Tibial nerve (tissue), 4 donors: Measurements from ENCODE around the gene CLCN1.

Experiments used
- EP300 ChIP-seq, 2 donors: sonication (generic); formaldehyde crosslinking; IDR thresholded peaks; one replicate each; pipeline ENCODE4 v1.6.1; 2017; ENCODE audit warnings: antibody characterized with exemption in 2 of 2, mild to moderate bottlenecking in 1 of 2
- POLR2A ChIP-seq, 2 donors: fragments of 450-650 bp; IDR thresholded peaks; one replicate each; pipeline ENCODE4 v1.6.1; 2017; ENCODE audit warnings: antibody characterized with exemption in 2 of 2, mild to moderate bottlenecking in 2 of 2, moderate library complexity in 2 of 2
- TF ChIP-seq, protein P1 (sequence below), 5 experiments: fragments of 200-600 bp in 3 of 5; fragments of 450-650 bp in 2 of 5; sonication (generic) in 3 of 5; IDR thresholded peaks; one replicate each; pipeline ENCODE4 v1.5.1; 2016 to 2019; ENCODE audit warnings: antibody characterized with exemption in 5 of 5, mild to moderate bottlenecking in 3 of 5, moderate library complexity in 2 of 5

DNA sequence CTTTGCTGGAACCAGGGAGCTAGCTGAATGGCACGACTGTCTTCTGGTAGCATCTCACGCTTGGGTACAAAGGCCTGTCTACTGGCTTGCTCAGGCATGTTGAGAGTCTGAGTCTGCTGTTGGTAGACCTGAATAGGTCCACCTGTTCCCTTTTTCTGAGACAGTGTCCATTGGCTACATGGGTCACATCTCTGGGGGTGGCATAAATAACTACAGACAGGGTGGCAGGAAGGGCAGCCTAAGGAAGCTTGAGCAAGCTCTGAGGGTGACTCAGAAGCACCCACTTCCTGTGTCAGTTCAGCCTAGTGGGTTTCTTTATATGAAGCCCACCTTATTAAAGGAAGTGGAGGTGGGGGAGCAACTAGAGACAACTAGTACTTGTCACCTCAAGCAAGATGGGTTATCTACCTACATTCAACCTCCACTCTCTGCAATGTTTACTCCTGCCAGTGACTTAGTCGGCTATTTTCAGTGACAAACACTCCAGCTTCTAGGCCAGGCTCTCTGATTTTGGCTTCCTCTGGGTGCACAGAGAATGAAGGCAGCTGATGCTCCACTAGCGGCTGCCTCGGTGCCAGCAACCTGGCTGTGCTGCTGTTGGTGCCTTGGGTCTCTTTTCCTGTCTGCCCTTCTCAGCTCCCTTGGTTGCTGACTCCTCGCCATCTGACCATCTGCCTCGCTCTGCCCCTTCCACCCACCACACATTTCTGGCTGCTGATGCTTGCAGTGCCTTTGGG lies 59.6 kb downstream of the CLCN1 start:
- TF ChIP-seq, protein P1, sequence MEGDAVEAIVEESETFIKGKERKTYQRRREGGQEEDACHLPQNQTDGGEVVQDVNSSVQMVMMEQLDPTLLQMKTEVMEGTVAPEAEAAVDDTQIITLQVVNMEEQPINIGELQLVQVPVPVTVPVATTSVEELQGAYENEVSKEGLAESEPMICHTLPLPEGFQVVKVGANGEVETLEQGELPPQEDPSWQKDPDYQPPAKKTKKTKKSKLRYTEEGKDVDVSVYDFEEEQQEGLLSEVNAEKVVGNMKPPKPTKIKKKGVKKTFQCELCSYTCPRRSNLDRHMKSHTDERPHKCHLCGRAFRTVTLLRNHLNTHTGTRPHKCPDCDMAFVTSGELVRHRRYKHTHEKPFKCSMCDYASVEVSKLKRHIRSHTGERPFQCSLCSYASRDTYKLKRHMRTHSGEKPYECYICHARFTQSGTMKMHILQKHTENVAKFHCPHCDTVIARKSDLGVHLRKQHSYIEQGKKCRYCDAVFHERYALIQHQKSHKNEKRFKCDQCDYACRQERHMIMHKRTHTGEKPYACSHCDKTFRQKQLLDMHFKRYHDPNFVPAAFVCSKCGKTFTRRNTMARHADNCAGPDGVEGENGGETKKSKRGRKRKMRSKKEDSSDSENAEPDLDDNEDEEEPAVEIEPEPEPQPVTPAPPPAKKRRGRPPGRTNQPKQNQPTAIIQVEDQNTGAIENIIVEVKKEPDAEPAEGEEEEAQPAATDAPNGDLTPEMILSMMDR (IDR thresholded peaks at IDR 0.05), result no peak
- TF ChIP-seq POLR2A (IDR thresholded peaks at IDR 0.05), result no peak
- TF ChIP-seq EP300 (IDR thresholded peaks at IDR 0.05), result no peak
